Neutrophil (primary cell): ENCODE data around the gene PODXL2.

Experiments used
- H3K27ac ChIP-seq: fragments of 200-600 bp; sonication (generic); 2 replicates; pipeline ENCODE4 v1.5.1; 2016; ENCODE audit warnings: mild to moderate bottlenecking, moderate library complexity
- H3K27me3 ChIP-seq: fragments of 200-600 bp; sonication (generic); 2 replicates; pipeline ENCODE4 v1.6.0; 2016; ENCODE audit warnings: mild to moderate bottlenecking
- H3K36me3 ChIP-seq: fragments of 200-600 bp; sonication (generic); 2 replicates; pipeline ENCODE4 v1.5.1; 2017
- H3K4me1 ChIP-seq, 2 experiments: fragments of 200-600 bp in 1 of 2; sonication (generic) in 1 of 2; 1 replicate in 1 of 2; 2 replicates in 1 of 2; pipeline versions ENCODE4 v1.5.1 to v1.6.1; 2013 to 2016; ENCODE audit warnings: low read depth in 1 of 2, low read length in 1 of 2, mild to moderate bottlenecking in 1 of 2, moderate library complexity in 1 of 2; ENCODE audit not compliant: control insufficient read depth in 1 of 2, insufficient read depth in 1 of 2
- H3K4me3 ChIP-seq, 2 experiments: fragments of 200-600 bp in 1 of 2; sonication (generic) in 1 of 2; 1 replicate in 1 of 2; 2 replicates in 1 of 2; pipeline ENCODE4 v1.5.1; 2013 to 2016; ENCODE audit warnings: low read depth in 1 of 2, low read length in 1 of 2, mild to moderate bottlenecking in 1 of 2, moderate library complexity in 1 of 2
- H3K9me3 ChIP-seq: fragments of 200-600 bp; sonication (generic); 2 replicates; pipeline ENCODE4 v1.5.1; 2016
- TF ChIP-seq, protein P1 (sequence below): fragments of 200-600 bp; sonication (generic); IDR thresholded peaks from 2 replicates; pipeline ENCODE4 v1.5.1; 2016; ENCODE audit warnings: antibody characterized with exemption

PODXL2 gene

GRCh38 chr3:127689266-127689860 is 60.4 kb downstream of the PODXL2 start:
- Histone ChIP-seq H3K27ac (no peak overlapping the region), H3K36me3 (no peaks in the 10 kb centered on the region), H3K4me3 (no peak overlapping the region), H3K9me3 (no peaks in the 10 kb centered on the region), H3K27me3 (no peaks in the 10 kb centered on the region), H3K4me1 (peaks cover 13 to 16% of the 10 kb centered on the region in 2 experiments)
- TF ChIP-seq, protein P1, sequence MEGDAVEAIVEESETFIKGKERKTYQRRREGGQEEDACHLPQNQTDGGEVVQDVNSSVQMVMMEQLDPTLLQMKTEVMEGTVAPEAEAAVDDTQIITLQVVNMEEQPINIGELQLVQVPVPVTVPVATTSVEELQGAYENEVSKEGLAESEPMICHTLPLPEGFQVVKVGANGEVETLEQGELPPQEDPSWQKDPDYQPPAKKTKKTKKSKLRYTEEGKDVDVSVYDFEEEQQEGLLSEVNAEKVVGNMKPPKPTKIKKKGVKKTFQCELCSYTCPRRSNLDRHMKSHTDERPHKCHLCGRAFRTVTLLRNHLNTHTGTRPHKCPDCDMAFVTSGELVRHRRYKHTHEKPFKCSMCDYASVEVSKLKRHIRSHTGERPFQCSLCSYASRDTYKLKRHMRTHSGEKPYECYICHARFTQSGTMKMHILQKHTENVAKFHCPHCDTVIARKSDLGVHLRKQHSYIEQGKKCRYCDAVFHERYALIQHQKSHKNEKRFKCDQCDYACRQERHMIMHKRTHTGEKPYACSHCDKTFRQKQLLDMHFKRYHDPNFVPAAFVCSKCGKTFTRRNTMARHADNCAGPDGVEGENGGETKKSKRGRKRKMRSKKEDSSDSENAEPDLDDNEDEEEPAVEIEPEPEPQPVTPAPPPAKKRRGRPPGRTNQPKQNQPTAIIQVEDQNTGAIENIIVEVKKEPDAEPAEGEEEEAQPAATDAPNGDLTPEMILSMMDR = no peak

- no peak overlapping the region for H3K4me3 ChIP-seq
- no peaks in the 10 kb centered on the region for H3K36me3 ChIP-seq
- H3K27ac ChIP-seq = no peak overlapping the region
- H3K4me1 ChIP-seq = peaks cover 6 to 10% of the 10 kb centered on the region in 2 experiments
- TF ChIP-seq, protein P1 = no peak
- no peaks in the 10 kb centered on the region for H3K27me3 ChIP-seq
- no peaks in the 10 kb centered on the region for H3K9me3 ChIP-seq
Measured at GRCh38 chr3:127690106-127690505, 61.1 kb downstream of the PODXL2 start.

GRCh38 chr3:127690823-127691452 is 62.0 kb downstream of the PODXL2 start:
- peak overlapping the region; percentile 38 for H3K27ac ChIP-seq
- TF ChIP-seq, protein P1 = peak; percentile 32
- no peak overlapping the region for H3K4me3 ChIP-seq
- no peaks in the 10 kb centered on the region for H3K9me3 ChIP-seq
- H3K4me1 ChIP-seq = peaks cover 0 to 6% of the 10 kb centered on the region in 2 experiments
- H3K27me3 ChIP-seq = no peaks in the 10 kb centered on the region
- H3K36me3 ChIP-seq = no peaks in the 10 kb centered on the region

DNA sequence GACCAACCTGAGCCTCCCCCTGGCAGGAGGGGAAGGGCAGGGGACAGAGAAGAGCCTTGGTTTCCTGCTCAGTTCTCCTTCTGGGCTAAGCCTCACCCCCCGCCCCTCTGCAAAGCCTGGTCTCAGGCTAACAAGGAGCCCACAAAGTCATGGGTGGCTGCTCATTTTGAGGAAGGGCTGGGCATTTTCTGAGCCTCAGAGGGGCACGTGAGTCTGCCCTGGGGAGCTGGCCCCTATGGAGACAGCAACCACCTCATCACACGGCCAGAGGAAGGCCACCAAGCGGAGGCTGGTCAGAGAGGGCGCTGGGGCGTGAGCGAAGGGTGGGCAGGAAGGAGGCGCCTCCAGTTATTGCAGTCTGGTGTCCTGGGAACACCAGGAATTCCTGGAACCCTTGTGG is 62.5 kb downstream of the PODXL2 start:
- TF ChIP-seq, protein P1 = no peak
- peaks cover 2 to 10% of the 10 kb centered on the region in 2 experiments for H3K4me1 ChIP-seq
- no peaks in the 10 kb centered on the region for H3K27me3 ChIP-seq
- no peaks in the 10 kb centered on the region for H3K9me3 ChIP-seq
- H3K4me3 ChIP-seq = no peak overlapping the region
- no peaks in the 10 kb centered on the region for H3K36me3 ChIP-seq
- peak overlapping the region; percentile 38 for H3K27ac ChIP-seq

DNA sequence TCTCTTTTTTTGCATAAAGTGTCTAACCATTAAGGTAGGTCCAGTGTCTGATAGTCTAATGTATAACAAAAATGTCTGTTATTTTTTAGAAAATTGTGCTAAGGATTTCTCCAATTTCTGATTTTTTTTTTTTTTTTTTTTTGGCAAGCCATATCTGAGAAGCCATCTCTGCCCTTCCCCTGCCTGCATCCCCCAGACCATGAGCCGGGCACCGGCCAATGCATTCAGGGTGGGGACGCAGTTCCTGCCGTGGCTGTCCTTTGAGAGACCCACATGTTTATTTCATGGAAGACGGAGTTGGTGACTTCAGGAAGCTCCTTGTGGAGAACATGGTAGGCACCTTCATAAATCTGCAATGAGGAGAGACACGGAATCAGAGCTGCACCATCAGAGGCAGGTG is 63.0 kb downstream of the PODXL2 start:
- Histone ChIP-seq H3K9me3 (no peaks in the 10 kb centered on the region), H3K36me3 (no peaks in the 10 kb centered on the region), H3K27ac (no peak overlapping the region), H3K4me3 (no peak overlapping the region), H3K4me1 (peaks cover 7 to 14% of the 10 kb centered on the region in 2 experiments), H3K27me3 (no peaks in the 10 kb centered on the region)
- TF ChIP-seq, protein P1 = no peak
